Parathyroid adenoma (tissue), 2 donors: ENCODE measurements around the gene ALAS1.

Source experiments
- H2AFZ ChIP-seq: fragments of 300-600 bp; sonication (generic); one replicate; pipeline ENCODE4 v1.7.0; 2017; ENCODE audit warnings: antibody characterized with exemption, mild to moderate bottlenecking
- H3K27ac ChIP-seq: fragments of 300-600 bp; sonication (generic); one replicate; pipeline ENCODE4 v1.7.0; 2017
- H3K27me3 ChIP-seq: fragments of 300-600 bp; sonication (generic); one replicate; pipeline ENCODE4 v1.7.0; 2017; ENCODE audit warnings: low read length; ENCODE audit not compliant: control insufficient read depth, insufficient read depth
- H3K36me3 ChIP-seq: fragments of 300-600 bp; sonication (generic); one replicate; pipeline ENCODE4 v1.7.0; 2017; ENCODE audit warnings: low read length; ENCODE audit not compliant: control insufficient read depth, insufficient read depth
- H3K4me1 ChIP-seq: fragments of 300-600 bp; sonication (generic); one replicate; pipeline ENCODE4 v1.7.0; 2017; ENCODE audit warnings: control low read depth
- H3K4me2 ChIP-seq: fragments of 300-600 bp; sonication (generic); one replicate; pipeline ENCODE4 v1.7.0; 2017; ENCODE audit warnings: low read length
- H3K4me3 ChIP-seq: fragments of 300-600 bp; sonication (generic); one replicate; pipeline ENCODE4 v1.7.0; 2017; ENCODE audit warnings: low read depth, low read length
- H3K79me2 ChIP-seq: fragments of 300-600 bp; sonication (generic); one replicate; pipeline ENCODE4 v1.7.0; 2017; ENCODE audit warnings: control low read depth
- H3K9ac ChIP-seq: fragments of 300-600 bp; sonication (generic); one replicate; pipeline ENCODE4 v1.7.0; 2017; ENCODE audit warnings: mild to moderate bottlenecking
- H3K9me3 ChIP-seq: fragments of 300-600 bp; sonication (generic); one replicate; pipeline ENCODE4 v1.7.0; 2017; ENCODE audit warnings: low read length; ENCODE audit not compliant: control insufficient read depth
- CTCF ChIP-seq: fragments of 300-600 bp; sonication (generic); IDR thresholded peaks from one replicate; pipeline ENCODE4 v1.7.0; 2017; ENCODE audit warnings: antibody characterized with exemption, mild to moderate bottlenecking
- donor health status: primary hyperparathyroidism.

ALAS1 gene

GRCh38 chr3:52256622-52257021 lies 58.7 kb downstream of the ALAS1 start:
- H3K36me3 ChIP-seq = no peaks in the 10 kb centered on the region
- no peak overlapping the region for H3K4me3 ChIP-seq
- no peaks in the 10 kb centered on the region for H3K27me3 ChIP-seq
- no peak overlapping the region for H3K27ac ChIP-seq
- H3K79me2 ChIP-seq = peaks cover 5% of the 10 kb centered on the region
- H2AFZ ChIP-seq = no peak overlapping the region
- H3K9me3 ChIP-seq = no peaks in the 10 kb centered on the region
- TF ChIP-seq CTCF = no peak
- no peak overlapping the region for H3K4me2 ChIP-seq
- H3K9ac ChIP-seq = no peak overlapping the region
- no peaks in the 10 kb centered on the region for H3K4me1 ChIP-seq

GRCh38 chr3:52257911-52258310 lies 60.0 kb downstream of the ALAS1 start:
- H2AFZ ChIP-seq = no peak overlapping the region
- H3K4me3 ChIP-seq = no peak overlapping the region
- no peak overlapping the region for H3K27ac ChIP-seq
- no peaks in the 10 kb centered on the region for H3K9me3 ChIP-seq
- no peaks in the 10 kb centered on the region for H3K27me3 ChIP-seq
- H3K79me2 ChIP-seq = peaks cover 5% of the 10 kb centered on the region
- no peak overlapping the region for H3K9ac ChIP-seq
- TF ChIP-seq CTCF = no peak
- H3K4me1 ChIP-seq = no peaks in the 10 kb centered on the region
- no peak overlapping the region for H3K4me2 ChIP-seq
- H3K36me3 ChIP-seq = no peaks in the 10 kb centered on the region

GRCh38 chr3:52259035-52259434 lies 61.1 kb downstream of the ALAS1 start:
- no peak overlapping the region for H2AFZ ChIP-seq
- H3K4me3 ChIP-seq = no peak overlapping the region
- no peaks in the 10 kb centered on the region for H3K36me3 ChIP-seq
- H3K27me3 ChIP-seq = no peaks in the 10 kb centered on the region
- no peak for TF ChIP-seq CTCF
- no peak overlapping the region for H3K27ac ChIP-seq
- no peaks in the 10 kb centered on the region for H3K4me1 ChIP-seq
- no peak overlapping the region for H3K9ac ChIP-seq
- H3K9me3 ChIP-seq = no peaks in the 10 kb centered on the region
- peaks cover 12% of the 10 kb centered on the region for H3K79me2 ChIP-seq
- no peak overlapping the region for H3K4me2 ChIP-seq

- Histone ChIP-seq H3K9ac (no peak overlapping the region), H3K27ac (no peak overlapping the region), H3K4me3 (no peak overlapping the region), H3K27me3 (no peaks in the 10 kb centered on the region), H3K4me2 (no peak overlapping the region), H3K9me3 (no peaks in the 10 kb centered on the region), H3K79me2 (peaks cover 15% of the 10 kb centered on the region), H2AFZ (no peak overlapping the region), H3K4me1 (no peaks in the 10 kb centered on the region), H3K36me3 (no peaks in the 10 kb centered on the region)
- no peak for TF ChIP-seq CTCF
These were observed 61.5 kb downstream of the ALAS1 start for GRCh38 chr3:52259448-52259847.

- H3K4me2 ChIP-seq = no peak overlapping the region
- no peaks in the 10 kb centered on the region for H3K4me1 ChIP-seq
- no peak overlapping the region for H3K9ac ChIP-seq
- H2AFZ ChIP-seq = no peak overlapping the region
- no peak for TF ChIP-seq CTCF
- H3K4me3 ChIP-seq = no peak overlapping the region
- H3K27ac ChIP-seq = no peak overlapping the region
- H3K79me2 ChIP-seq = peaks cover 20% of the 10 kb centered on the region
- H3K27me3 ChIP-seq = no peaks in the 10 kb centered on the region
- H3K36me3 ChIP-seq = no peaks in the 10 kb centered on the region
- no peaks in the 10 kb centered on the region for H3K9me3 ChIP-seq
These were observed 64.5 kb downstream of the ALAS1 start for GRCh38 chr3:52262447-52262846.
